Hematopoietic multipotent progenitor cell treated with erythropoietin and hydrocortisone succinate and interleukin-3 and kit ligand, for 15 days (in vitro differentiated cells): ENCODE results near the gene GABARAPL2.
A peak's percentile ranks its signal among the peaks of the same experiment; 100 is the strongest.

ENCODE experiments used
- DNase-seq: peaks from one replicate; pipeline ENCODE4 v3.0.0-alpha.2; 2015; ENCODE audit warnings: low spot score

Gene GABARAPL2

GRCh38 chr16:75555213-75555706, 10.9 kb upstream of the GABARAPL2 start:
- DNase-seq, result no peak

GRCh38 chr16:75555707-75556430, 10.3 kb upstream of the GABARAPL2 start, which contains the start of gene TMEM231:
TSS of gene TMEM231 (minus strand) at chr16:75556252. CDS start at chr16:75556209, 43 bp downstream.
- DNase-seq, result peak; percentile 94

GRCh38 chr16:75556431-75556950, 9.7 kb upstream of the GABARAPL2 start:
- DNase-seq, result no peak

GRCh38 chr16:75558846-75559401, 7.3 kb upstream of the GABARAPL2 start:
- DNase-seq, result no peak

GRCh38 chr16:75559564-75560372, 6.4 kb upstream of the GABARAPL2 start:
- no peak for DNase-seq

- DNase-seq, result no peak
These were observed 539 bp upstream of the GABARAPL2 start for GRCh38 chr16:75565640-75566039.

GRCh38 chr16:75566758-75567255, 628 bp downstream of the GABARAPL2 start:
- peak; percentile 54 for DNase-seq

GRCh38 chr16:75567911-75568310, 1.7 kb downstream of the GABARAPL2 start:
- no peak for DNase-seq

- no peak for DNase-seq
These were observed 4.4 kb downstream of the GABARAPL2 start for GRCh38 chr16:75570396-75571065.

GRCh38 chr16:75572864-75573542, 6.8 kb downstream of the GABARAPL2 start:
- DNase-seq, result peak; percentile 87

GRCh38 chr16:75573955-75574354, 7.8 kb downstream of the GABARAPL2 start:
- no peak for DNase-seq

- no peak for DNase-seq
These were observed 9.8 kb downstream of the GABARAPL2 start for GRCh38 chr16:75575958-75576357.

GRCh38 chr16:75576384-75576811, 10.2 kb downstream of the GABARAPL2 start:
- DNase-seq, result no peak

GRCh38 chr16:75578212-75578611, 12.0 kb downstream of the GABARAPL2 start:
- DNase-seq, result peak; percentile 28

- DNase-seq, result no peak
These were observed 12.5 kb downstream of the GABARAPL2 start for GRCh38 chr16:75578725-75579124.

- no peak for DNase-seq
These were observed 13.2 kb downstream of the GABARAPL2 start for GRCh38 chr16:75579281-75579834.

- no peak for DNase-seq
These were observed 17.9 kb downstream of the GABARAPL2 start for GRCh38 chr16:75584108-75584507.

GRCh38 chr16:75588716-75589115, 22.5 kb downstream of the GABARAPL2 start:
- DNase-seq, result no peak

- no peak for DNase-seq
These were observed 23.1 kb downstream of the GABARAPL2 start for GRCh38 chr16:75589306-75589705.

- DNase-seq, result no peak
These were observed 25.0 kb downstream of the GABARAPL2 start for GRCh38 chr16:75590920-75591843.
